Central memory CD4-positive, alpha-beta T cell (primary cell): ENCODE data around the gene SELENBP1.
"Not testable (repeated sequence)": the region's sequence is repeated elsewhere in the genome, so short reads cannot be mapped to it uniquely, and the experiment has no call there.

Experiments
- DNase-seq: peaks from one replicate; pipeline ENCODE4 v3.0.0; 2022

SELENBP1 gene

DNA sequence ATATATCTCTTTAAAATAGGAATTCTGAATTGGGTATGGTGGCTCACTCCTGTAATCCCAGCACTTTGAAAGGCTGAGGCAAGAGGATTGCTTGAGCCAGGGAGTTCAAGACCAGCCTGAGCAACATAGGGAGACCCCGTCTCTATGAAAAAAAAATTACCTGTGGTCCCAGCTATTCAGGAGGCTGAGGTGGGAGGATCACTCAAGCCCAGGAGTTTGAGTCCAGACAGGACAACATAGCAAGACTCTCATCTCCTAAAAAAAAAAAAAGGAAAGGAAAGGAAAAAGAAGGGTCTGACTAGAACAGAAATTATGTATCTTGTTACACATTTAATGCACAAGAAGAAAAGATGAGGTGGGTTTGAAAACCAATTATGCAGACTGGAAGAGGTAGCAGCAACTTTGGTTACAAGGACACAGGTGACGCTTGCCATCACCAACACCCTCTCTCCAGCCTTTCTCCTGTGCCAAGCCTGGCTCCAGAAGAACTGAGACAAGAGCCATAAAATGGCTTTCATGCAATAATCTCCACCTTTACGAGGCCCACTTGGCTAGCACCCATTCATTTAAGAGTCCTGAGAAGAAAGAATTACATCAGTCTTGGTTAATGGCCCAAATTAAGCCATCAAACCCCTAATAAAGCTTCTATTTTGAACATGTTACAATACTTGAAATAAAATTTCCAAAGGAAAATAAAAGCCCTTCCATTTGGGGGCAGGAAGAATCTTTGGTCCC, 4.8 kb upstream of the SELENBP1 start:
- DNase-seq, result no peak

DNA sequence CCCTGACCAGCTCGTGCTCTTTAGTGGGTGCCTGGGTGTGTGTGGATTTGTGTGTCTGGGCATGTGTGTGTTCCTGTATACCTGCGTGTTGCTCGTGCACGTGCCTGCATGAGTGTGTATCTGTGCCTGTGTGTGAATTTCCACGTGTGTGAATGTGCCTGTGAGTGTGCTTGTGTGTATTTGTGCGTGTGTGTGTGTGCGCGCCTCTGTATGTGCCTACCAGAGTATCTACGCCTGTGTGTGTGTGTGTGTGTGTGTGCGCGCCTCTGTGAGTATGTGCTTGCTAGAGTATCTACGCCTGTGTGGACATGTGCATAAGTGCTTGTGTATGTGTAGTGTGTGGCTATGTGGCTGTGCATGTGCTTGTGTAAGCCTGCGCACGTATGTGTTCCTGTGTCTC, 691 bp upstream of the SELENBP1 start:
- DNase-seq, result no peak

DNA sequence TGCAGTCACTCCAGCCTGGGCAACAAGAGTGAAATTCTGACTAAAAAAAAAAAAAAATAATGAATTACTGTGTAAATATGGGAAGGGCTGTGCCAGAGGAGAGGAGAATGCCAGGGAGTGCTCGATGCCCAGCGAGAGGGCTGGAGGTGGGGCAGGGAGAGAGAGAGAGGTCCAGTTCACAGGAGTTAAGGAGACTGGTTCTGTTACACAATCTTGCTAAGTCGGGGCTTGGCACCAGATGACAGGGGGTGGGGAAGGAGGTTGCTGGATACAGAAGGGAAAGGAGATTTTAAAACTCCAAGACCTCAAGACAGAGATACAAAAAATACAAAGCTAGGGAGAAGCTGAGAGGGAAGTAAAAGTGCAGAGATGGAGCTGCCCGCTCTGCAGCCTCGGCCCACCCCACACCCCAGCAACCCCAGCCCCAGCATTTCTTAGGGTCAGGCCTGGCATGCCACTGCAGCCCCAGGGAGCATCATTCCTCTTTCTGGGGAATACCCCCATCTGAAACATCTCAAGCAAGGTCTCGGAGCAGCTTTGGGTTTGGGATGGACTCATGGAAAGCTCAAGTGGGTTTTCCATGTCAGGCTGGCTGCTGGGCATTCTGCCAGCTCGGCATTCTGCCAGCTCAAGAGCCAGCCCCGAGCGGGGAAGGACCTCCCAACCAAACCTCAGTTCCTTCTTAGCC, 991 bp downstream of the SELENBP1 start:
- DNase-seq, result no peak

DNA sequence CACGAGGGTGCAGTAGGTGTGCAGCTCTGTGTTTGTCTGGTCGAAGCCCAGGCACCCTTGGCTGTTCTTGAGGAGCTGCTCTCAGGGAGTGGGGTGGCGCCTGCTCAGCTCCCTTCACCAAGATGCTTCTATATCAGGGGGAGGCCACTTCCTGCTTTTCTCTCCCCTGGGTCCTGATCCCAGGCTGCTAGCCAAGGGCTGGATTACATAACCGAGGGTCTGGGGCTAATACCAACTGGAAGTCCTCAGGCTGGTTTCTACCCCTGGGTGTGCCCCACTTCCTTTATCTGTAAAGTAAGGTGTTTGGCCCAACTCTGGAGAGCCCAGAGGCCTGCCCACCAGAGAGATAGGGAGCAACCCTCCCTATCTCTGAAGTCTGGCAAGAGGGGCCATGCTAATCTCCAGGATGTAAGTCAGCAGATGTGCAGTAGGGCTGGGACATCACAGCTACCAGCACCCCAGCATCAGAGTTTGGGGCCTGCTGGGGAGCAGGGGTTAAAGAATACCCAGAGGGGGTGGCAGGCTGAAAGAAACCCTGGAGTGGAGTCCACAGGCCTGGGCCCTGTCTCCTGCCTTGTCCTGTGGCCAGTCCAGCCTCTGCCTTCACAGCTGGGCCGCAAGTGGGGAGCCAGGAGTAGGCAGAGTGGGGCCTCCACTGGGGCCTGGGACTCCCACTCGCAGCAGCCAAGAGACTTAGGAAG, 2.1 kb downstream of the SELENBP1 start:
- DNase-seq, result no peak

DNA sequence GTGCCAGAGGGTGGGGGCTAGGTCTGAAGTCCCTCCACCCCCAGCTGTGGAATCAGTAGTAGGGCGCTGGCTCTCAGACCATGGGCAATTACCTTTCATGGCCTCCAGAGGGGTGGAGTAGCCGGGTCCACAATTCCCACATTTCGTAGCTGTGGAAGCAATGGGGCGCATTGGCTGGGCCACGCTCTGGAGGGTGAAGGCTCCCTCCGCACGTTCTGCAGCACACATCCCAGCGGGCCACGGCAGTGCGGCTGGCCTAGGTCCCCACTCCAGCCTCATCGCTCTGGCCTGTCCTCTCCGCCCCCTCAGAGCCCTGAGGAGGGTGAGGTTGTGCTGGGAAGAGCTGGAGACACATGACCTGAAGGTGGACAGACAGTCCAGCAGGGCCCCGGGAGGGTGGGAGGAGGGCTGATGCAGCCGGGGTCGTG, 2.9 kb downstream of the SELENBP1 start:
- no peak for DNase-seq

DNA sequence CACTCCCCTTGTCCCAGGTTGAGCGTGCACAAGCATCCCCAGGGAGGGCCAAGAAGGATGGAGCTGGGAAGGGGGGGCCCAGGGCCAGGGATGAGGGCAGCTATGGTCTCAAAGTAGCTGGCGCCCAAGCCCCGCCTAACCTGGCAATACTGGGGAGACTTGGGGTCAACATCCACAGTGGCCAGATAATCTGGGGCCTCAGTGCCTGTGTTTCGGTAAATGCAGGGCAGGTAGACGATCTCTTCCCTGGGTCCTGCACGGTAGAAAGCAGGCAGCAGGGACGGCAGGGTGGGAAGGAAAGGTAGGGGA, 3.2 kb downstream of the SELENBP1 start:
- DNase-seq, result no peak

DNA sequence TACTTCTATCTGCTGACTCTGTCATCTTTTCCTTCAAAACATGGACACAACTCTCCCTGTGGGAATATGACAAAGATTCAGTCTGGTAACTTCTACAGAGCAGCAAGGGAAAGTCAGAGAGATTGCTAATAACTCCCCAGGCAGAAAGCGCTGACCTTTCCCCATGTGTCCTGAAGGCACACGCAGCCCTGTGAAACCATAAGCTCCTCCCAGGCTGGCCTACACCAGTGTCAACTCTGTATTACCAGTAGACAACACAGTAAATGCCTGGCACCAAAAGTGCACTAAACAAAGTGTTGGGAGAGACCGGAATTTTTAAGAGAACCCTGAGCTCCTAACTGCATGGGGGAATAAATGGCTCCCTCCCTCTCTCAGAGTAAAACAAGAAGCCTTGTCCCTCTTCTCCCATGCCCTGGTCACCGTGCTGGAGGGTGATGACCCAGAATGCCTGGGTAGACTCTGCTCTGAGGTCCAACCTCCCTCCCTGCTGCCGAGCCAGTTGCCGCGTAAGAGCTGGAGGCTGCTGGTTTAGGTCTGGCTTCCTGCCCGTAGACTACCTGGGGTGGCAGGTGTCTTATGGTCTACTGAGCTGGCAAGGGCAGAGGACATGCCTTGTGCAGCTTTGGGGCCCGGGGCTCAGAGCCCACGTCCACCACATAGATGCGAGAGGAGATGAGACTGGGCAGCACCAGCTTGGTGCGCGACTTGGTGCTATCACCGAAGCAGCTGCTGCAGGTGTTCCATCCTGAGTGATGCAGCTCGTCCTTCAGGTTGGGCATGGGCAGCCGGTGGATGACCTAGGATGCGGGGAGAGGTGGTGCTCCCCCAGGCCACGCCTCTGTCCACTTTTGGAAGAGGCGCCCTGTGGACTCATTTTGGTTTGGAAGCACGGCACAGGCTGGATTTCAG, 3.9 kb downstream of the SELENBP1 start:
- no peak for DNase-seq

DNA sequence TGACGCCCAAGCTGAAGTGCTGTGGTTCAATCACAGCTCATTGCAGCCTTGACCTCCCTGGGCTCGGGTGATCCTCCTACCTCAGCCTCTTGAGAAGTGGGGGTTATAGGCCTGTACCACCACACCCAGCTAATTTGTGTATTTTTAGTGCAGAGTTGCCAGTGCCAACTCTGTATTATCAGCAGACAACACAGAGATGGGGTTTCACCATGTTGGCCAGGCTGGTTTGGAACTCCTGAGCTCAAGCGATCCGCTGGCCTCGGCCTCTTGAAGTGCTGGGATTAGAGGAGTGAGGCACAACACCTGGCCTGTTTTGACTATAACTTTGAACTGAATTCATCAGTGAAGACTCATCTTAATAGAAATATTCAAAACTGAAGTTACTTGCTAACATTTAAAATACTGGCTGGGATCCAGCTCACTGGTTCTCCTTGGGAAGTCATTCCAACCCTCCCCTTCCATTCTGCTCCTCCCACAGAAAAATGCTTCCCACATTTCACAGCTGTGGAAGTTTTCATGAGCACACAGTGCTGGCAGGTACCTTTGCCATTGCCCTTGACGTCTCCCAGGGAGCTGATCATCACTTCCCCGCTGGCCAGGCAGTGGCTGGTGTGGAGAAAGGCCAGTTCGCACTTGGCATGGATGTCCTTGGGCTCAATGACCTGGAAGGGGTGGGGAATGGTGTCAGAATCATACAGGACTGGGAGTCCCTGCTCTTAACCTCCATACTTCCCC, 4.7 kb downstream of the SELENBP1 start:
- no peak for DNase-seq

DNA sequence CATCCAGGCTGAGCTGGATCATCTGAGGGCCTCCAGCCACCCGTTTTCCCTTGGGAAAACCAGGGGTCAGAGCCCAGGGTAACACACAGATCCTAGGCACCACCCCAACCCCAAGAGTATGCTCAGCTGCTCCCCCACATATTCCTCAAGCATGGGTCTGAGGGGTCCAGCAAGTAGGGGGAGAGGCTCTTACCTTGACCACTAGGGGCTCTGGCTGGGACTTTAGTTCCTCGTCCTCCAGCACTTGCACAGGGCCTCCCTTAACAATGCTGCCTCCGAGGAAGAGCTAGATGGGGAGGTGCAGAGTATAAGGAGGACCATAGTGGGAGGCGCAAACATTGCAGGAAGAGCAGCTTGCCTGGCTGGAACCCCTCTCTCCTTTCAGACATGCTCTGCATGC, 7.5 kb downstream of the SELENBP1 start:
- no peak for DNase-seq

DNA sequence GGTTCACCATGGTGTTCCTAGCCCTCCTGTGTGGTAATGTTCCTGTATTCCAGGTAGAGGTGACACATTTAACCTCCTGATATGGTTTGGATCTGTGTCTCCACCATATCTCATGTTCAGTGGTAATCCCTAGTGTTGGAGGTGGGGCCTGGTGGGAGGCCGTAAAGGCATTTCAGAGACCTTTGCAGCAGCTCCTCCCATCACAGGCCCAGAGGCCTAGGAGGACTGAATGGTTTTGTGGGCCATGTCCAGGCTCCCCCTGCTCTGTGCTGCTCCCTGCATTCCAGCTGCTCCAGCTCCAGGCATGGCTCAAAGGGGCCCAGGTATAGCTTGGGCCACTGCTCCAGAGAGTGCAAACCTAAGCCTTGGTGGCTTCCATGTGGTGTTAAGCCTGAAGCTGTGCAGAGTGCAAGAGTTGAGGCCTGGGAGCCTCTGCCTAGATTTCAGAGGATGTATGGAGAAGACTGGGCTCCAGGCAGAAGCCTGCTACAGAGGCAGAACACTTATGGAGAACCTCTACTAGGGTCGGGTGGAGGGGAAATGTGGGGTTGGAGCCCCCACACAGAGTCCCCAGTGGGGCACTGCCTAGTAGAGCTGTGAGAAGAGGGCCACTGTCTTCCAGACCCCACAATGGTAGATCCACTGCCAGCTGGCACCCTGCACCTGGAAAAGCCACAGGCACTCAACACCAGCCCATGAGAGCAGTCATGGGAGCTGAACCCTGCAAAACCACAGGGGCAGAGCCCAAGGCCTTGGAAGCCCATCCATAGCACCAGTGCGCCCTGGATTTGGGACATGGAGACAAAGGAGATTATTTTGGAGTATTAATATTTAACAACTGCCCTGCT, 10.0 kb downstream of the SELENBP1 start:
- DNase-seq, result no peak

DNA sequence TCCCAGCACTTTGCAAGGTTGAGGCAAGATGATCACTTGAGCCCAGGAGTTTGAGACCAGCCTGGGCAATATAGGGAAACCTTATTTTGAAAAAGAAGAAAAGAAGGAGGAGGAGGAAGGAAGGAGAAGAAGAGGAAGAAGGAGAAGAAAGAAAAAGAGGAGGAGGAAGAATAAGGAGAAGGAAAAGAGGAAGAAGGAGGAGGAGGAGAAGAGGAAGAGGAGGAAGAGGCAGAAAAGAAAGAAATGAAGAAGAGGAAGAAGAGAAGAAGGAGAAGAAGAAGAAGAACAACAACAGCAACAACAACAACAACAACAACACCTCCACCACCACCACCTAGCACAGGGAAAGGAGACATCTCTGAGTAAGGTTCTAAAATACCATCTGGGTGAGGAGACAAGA, 10.6 kb downstream of the SELENBP1 start:
- no peak for DNase-seq

DNA sequence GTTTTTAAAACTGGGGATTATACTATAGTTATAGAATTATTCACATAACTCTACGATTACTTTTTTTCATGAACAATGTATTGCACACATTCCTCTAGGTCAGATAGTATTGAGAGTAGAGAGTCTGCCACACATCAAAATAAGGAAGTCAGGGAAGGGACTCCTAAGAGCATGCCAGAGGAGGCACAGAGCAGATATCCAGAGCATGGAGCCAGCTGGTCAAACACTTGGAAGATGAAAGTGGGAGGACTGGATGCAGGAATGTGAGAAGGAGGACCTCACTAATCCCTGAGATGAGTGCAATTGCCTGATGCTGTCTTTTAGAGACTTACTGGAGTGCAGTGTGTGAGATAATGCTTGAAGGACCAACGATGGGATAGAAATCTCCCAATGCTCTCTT, 15.8 kb downstream of the SELENBP1 start:
- no peak for DNase-seq

DNA sequence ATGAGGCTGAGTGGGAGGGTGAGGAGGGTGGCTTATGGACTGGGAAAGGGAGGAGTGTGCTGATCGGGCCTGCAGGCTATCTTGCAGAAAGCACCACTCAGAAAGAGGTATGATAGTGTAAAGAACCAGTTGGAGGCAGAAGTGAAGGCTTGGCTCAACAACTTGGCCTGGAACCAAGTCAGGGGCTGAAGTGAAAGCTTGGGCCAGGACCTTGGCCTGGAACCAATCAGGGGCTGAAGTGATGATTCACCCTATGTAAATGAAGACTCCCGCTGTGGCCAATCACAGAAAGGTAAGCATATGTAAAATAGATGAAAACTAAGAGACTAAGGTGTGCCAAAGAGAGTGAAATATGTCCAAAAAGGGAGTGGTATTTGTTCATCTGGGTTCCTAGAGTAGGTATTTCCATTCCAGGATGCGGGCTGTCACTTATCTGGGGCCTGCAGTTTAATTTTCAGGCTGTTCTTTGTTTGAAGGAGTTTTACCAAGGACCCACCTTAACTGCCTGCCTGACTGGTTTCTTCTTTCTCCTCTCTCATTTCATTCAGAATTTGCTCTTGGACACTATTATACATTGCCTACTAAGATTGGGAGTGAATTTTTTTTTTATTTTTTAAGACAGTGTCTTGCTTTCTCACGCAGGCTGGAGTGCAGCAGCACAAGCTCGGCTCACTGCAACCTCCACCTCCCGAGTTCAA, 20.3 kb downstream of the SELENBP1 start:
- DNase-seq, result no peak

DNA sequence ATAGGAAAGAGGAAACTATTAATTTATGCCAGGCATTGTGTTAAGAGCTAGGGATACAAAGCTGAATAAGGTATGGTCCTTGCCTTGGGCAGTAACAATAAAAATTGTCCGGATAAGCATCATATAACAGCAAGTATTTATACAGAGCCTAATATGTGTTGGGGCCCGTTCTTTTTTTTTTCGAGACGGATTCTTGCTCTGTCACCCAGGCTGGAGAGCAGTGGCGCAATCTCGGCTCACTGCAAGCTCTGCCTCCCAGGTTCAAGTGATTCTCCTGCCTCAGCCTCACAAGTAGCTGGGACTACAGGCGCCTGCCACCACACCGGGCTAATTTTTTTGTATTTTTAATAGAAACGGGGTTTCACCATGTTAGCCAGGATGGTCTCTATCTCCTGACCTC, 22.2 kb downstream of the SELENBP1 start:
- DNase-seq, result not testable (repeated sequence)

DNA sequence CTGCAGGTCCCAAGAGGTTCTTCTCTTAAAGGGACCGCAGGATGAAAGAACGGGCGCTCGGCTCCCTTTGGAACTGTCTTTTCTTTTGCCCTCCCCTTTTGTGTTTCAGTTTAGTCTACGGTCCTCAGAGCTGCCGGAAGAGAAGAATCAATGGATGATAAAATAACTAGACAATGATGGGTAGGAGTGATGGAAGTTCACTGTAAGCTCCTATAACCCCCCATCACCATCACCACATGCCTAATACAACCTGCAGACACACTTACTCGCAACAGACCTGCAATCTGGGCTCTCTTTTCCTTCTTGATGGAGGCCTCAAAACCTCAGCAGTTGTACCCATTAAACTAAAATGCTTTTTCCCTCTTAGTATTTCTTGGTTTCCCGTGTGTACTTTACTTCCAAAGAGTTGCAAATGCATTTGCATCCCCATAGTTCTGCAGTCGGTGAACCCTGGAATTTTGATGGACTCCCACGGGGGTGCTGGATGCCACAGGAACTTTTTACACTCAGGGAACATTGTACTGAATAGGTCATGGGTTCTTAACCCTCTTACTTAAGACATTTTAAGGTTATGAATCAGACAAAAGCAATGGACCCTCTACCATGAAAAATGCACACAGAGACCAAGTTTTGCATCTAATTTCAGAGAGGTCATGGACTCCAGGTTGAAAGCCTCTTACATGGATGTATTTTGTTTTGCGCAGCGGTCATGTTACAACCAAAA, 24.8 kb downstream of the SELENBP1 start:
- DNase-seq, result no peak

DNA sequence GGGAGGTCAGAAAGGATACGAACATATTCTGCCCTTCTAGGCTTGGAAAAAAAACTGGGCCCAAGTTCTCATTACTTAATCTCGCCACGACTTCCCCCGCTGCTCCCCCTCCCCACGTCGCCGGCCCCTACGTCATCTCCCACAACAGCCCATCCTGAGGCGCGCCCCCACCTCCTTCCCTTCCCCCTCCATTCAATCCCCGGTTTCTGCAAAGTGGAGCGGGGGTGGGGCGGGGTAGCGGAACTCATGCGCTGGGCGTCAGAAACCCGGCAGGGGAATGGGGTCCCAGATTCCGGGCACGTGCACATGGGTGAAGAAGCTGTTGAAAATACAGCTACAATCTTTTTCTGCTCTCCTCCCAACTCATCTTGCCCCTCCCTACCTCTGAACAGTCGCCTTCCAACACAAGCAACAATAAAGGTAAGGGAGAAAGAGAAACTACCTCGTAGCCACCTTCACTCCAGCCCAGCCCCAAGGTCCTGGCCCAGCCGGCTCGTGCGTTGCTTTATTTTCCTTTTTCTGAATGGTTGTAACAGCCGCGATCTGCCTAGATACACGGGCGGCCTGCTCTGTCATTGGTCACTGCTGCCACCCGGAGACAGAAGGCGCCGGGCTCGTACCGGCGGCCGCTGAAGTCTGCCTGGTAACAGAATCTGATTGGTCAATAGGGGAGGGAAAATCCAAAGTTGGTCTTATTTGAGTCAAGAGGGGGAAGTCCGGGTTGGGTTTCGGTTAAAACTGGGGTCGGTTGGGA, 25.6 kb downstream of the SELENBP1 start, which contains the start of gene RFX5:
TSS of gene RFX5 (minus strand) at position 484 of the 754 bp plus-strand sequence. CDS start 932 bp downstream, outside the sequence.
- peak; percentile 97 for DNase-seq

DNA sequence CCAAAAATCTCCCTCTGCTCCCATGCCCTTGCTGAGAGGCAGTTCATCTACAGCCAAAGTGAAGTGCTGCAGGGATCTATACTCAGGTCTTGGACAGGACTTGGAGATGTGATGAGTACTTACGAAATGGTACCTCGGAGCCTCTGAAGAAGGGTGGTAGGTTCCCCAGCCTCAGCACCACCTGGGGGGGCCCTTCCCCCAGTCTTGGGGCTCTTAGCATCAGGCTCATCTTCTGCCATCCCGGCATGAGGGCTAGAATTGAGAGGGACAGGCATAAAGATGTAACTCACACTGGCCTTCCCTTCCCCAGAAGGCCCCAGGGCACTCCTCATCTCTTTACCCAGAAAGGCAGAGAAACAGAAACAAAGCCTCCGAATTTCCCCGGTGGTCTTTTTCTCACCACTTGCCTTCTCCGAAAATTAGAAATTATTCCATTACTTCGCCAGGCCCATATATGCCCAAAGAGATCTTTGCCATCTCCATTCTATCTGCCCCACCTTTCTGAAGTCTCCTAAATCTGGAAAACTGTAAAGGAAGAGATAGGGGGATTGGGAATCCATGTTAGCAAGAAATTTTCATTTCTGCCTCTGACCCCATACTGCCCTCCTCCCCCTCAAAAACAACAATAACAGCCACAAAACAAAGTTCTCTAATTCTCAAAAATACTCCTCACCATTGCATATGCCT, 26.3 kb downstream of the SELENBP1 start:
- DNase-seq, result no peak

DNA sequence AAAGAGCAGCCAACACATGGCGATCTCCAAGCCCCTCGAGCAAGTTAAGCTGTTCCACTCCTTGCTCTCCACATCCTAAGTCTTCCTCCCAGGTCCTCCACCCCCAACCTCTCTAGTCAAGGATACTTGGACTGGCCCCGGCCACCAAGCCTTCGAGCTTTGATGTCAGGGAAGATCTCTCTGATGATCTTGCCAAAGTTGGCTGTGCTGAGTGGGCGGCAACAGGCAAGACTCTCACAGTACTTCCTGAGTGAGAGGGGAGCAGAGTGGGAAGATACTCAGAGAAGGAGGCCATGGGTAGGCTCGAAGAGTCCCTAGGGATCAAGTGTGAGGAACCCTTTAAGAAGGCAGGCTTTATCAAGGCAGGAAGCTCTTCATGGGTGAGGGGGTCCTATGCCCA, 28.2 kb downstream of the SELENBP1 start:
- DNase-seq, result no peak
